Measurements from ENCODE around the gene HLA-B. TPM values are rescaled to one million over a fixed set of nuclear protein-coding genes. Genes with fewer than 3 reads are reported as not detected.
A peak's percentile ranks its signal among the peaks of the same experiment; 100 is the strongest.
"Not testable (repeated sequence)": the region's sequence is repeated elsewhere in the genome, so short reads cannot be mapped to it uniquely, and the experiment has no call there.

Gene HLA-B
- total RNA-seq, 1 donor from 2014 or later: 398 TPM

GRCh38 chr6:31388916-31389801, 32.2 kb upstream of the HLA-B start:
- intact Hi-C loops (cut with DNase I); DNase-seq: not testable (repeated sequence)
- ATAC-seq (ENCODE audit: poor library complexity): peak; percentile 41

- intact Hi-C loops (cut with DNase I): no loop called here
- ATAC-seq (ENCODE audit: poor library complexity) (no peak), DNase-seq (no peak)
Measured at GRCh38 chr6:31386977-31387376, 30.0 kb upstream of the HLA-B start.

- ATAC-seq (ENCODE audit: poor library complexity) (no peak), DNase-seq (no peak)
- intact Hi-C loops (cut with DNase I): no loop called here
Measured at GRCh38 chr6:31386099-31386498, 29.1 kb upstream of the HLA-B start.

GRCh38 chr6:31385041-31385440, 28.1 kb upstream of the HLA-B start:
- ATAC-seq (ENCODE audit: poor library complexity) (no peak), DNase-seq (no peak)
- intact Hi-C loops (cut with DNase I): no loop called here

- ATAC-seq (ENCODE audit: poor library complexity): no peak
- intact Hi-C loops (cut with DNase I): no loop called here
- DNase-seq: no peak
Measured at GRCh38 chr6:31383149-31383548, 26.2 kb upstream of the HLA-B start.

- no peak for ATAC-seq (ENCODE audit: poor library complexity)
- DNase-seq: no peak
- intact Hi-C loops (cut with DNase I): no loop called here
Measured at GRCh38 chr6:31381666-31382065, 24.7 kb upstream of the HLA-B start.

- intact Hi-C loops (cut with DNase I): no loop called here
Measured at GRCh38 chr6:31379850-31380249, 22.9 kb upstream of the HLA-B start.

GRCh38 chr6:31378721-31379103, 21.7 kb upstream of the HLA-B start:
- intact Hi-C loops (cut with DNase I): no loop called here
- ATAC-seq (ENCODE audit: poor library complexity) (no peak), DNase-seq (no peak)

More at GRCh38 chr6:31379850-31380249, 22.9 kb upstream of the HLA-B start:
- DNase-seq (no peak), ATAC-seq (ENCODE audit: poor library complexity) (no peak)

GRCh38 chr6:31378062-31378720, 21.2 kb upstream of the HLA-B start:
- DNase-seq (no peak), ATAC-seq (ENCODE audit: poor library complexity) (no peak)
- intact Hi-C loops (cut with DNase I): no loop called here

- intact Hi-C loops (cut with DNase I): no loop called here
- no peak for ATAC-seq (ENCODE audit: poor library complexity)
Measured at GRCh38 chr6:31377029-31377428, 20.1 kb upstream of the HLA-B start.

GRCh38 chr6:31375699-31376098, 18.7 kb upstream of the HLA-B start:
- intact Hi-C loops (cut with DNase I): no loop called here
- ATAC-seq (ENCODE audit: poor library complexity): no peak

More at GRCh38 chr6:31377029-31377428, 20.1 kb upstream of the HLA-B start:
- no peak for DNase-seq

GRCh38 chr6:31374118-31374517, 17.1 kb upstream of the HLA-B start:
- intact Hi-C loops (cut with DNase I); DNase-seq; ATAC-seq (ENCODE audit: poor library complexity): not testable (repeated sequence)

More at GRCh38 chr6:31375699-31376098, 18.7 kb upstream of the HLA-B start:
- DNase-seq: no peak

GRCh38 chr6:31368461-31368860, 11.5 kb upstream of the HLA-B start:
- DNase-seq (no peak), ATAC-seq (ENCODE audit: poor library complexity) (no peak)
- intact Hi-C loops (cut with DNase I): loop anchor here (5.0 kb wide), 1 partner anchor 231 kb away; the partner anchor contains the start of gene PSORS1C2

GRCh38 chr6:31366693-31367470, 9.9 kb upstream of the HLA-B start:
- DNase-seq (peak; percentile 95), ATAC-seq (ENCODE audit: poor library complexity) (peak; percentile 100)
- intact Hi-C loops (cut with DNase I): loop anchor here (2.0 to 5.0 kb wide), 2 partner anchors 170 to 230 kb away; partner anchors contain the start of gene PSORS1C2

GRCh38 chr6:31365864-31366263, 8.9 kb upstream of the HLA-B start:
- ATAC-seq (ENCODE audit: poor library complexity): no peak
- intact Hi-C loops (cut with DNase I): loop anchor here (2.0 to 5.0 kb wide), 2 partner anchors 169 to 229 kb away; partner anchors contain the start of gene PSORS1C2
- DNase-seq: no peak

GRCh38 chr6:31363811-31364210, 6.8 kb upstream of the HLA-B start:
- intact Hi-C loops (cut with DNase I): no loop called here
- DNase-seq (no peak), ATAC-seq (ENCODE audit: poor library complexity) (no peak)

GRCh38 chr6:31362751-31363150, 5.8 kb upstream of the HLA-B start:
- no peak for DNase-seq
- ATAC-seq (ENCODE audit: poor library complexity): no peak
- intact Hi-C loops (cut with DNase I): no loop called here

- ATAC-seq (ENCODE audit: poor library complexity) (no peak), DNase-seq (no peak)
- intact Hi-C loops (cut with DNase I): no loop called here
Measured at GRCh38 chr6:31359581-31359980, 2.6 kb upstream of the HLA-B start.

GRCh38 chr6:31358302-31358701, 1.3 kb upstream of the HLA-B start:
- DNase-seq (no peak), ATAC-seq (ENCODE audit: poor library complexity) (no peak)
- intact Hi-C loops (cut with DNase I): no loop called here
